Ishikawa (cell line): ENCODE results near the gene ZEB2.

Source experiments
- CEBPB ChIP-seq: IDR thresholded peaks from 2 replicates; pipeline ENCODE4 v1.6.1; 2012
- CREB1 ChIP-seq: IDR thresholded peaks from 2 replicates; pipeline ENCODE4 v1.6.1; 2012; ENCODE audit warnings: low read depth
- EGR1 ChIP-seq: IDR thresholded peaks from 2 replicates; pipeline ENCODE4 v1.6.1; 2012
- EP300 ChIP-seq: IDR thresholded peaks from 2 replicates; pipeline ENCODE4 v1.6.1; 2012; ENCODE audit warnings: borderline replicate concordance
- RAD21 ChIP-seq: IDR thresholded peaks from 2 replicates; pipeline ENCODE4 v1.6.1; 2012; ENCODE audit warnings: low read depth
- TCF12 ChIP-seq: IDR thresholded peaks from 2 replicates; pipeline ENCODE4 v1.6.1; 2012; ENCODE audit warnings: low read depth
- ZBTB7A ChIP-seq: IDR thresholded peaks from 2 replicates; pipeline ENCODE4 v1.6.1; 2012; ENCODE audit warnings: low read depth
- TF ChIP-seq, protein P1 (sequence below): IDR thresholded peaks from 2 replicates; pipeline ENCODE4 v1.6.1; 2012
- TF ChIP-seq, protein P2 (sequence below): IDR thresholded peaks from 2 replicates; pipeline ENCODE4 v1.6.1; 2012
- TF ChIP-seq, protein P3 (sequence below): IDR thresholded peaks from 2 replicates; pipeline ENCODE4 v1.6.1; 2012; ENCODE audit warnings: low read depth, mild to moderate bottlenecking

DNA sequence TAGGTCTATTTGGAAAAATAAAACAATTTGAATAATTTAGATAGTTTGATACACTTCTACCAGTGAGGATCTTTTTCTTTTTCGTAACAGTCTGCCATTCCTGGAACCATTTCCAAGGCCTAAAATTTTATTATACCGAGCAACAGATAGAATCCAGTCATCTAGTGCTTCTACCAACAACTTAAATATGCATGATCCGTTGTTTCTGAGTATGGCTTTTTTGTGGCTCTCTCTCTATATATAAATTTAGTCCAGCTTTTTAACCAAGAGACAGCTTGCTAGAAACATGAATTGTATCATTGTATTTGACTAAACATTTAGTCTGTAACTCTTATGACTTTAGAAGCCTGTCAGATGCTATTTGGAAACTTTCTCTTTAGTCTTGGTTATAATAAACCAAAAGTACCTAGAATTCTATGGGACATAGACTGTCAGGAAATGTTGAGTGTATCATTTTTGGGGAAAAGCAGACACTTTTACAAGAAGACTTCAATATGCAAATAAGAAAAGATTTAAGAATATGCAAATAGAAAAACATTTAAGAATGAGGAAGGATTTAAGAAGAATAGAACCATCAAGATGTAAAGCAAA lies 161.4 kb downstream of the ZEB2 start:
- no peak for TF ChIP-seq RAD21
- TF ChIP-seq, protein P1, sequence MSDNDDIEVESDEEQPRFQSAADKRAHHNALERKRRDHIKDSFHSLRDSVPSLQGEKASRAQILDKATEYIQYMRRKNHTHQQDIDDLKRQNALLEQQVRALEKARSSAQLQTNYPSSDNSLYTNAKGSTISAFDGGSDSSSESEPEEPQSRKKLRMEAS = no peak
- no peak for TF ChIP-seq ZBTB7A
- TF ChIP-seq EP300 = no peak
- no peak for TF ChIP-seq EGR1
- TF ChIP-seq CEBPB = no peak
- no peak for TF ChIP-seq CREB1
- TF ChIP-seq, protein P2, sequence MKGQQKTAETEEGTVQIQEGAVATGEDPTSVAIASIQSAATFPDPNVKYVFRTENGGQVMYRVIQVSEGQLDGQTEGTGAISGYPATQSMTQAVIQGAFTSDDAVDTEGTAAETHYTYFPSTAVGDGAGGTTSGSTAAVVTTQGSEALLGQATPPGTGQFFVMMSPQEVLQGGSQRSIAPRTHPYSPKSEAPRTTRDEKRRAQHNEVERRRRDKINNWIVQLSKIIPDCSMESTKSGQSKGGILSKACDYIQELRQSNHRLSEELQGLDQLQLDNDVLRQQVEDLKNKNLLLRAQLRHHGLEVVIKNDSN = no peak
- TF ChIP-seq TCF12 = no peak
- TF ChIP-seq, protein P3, sequence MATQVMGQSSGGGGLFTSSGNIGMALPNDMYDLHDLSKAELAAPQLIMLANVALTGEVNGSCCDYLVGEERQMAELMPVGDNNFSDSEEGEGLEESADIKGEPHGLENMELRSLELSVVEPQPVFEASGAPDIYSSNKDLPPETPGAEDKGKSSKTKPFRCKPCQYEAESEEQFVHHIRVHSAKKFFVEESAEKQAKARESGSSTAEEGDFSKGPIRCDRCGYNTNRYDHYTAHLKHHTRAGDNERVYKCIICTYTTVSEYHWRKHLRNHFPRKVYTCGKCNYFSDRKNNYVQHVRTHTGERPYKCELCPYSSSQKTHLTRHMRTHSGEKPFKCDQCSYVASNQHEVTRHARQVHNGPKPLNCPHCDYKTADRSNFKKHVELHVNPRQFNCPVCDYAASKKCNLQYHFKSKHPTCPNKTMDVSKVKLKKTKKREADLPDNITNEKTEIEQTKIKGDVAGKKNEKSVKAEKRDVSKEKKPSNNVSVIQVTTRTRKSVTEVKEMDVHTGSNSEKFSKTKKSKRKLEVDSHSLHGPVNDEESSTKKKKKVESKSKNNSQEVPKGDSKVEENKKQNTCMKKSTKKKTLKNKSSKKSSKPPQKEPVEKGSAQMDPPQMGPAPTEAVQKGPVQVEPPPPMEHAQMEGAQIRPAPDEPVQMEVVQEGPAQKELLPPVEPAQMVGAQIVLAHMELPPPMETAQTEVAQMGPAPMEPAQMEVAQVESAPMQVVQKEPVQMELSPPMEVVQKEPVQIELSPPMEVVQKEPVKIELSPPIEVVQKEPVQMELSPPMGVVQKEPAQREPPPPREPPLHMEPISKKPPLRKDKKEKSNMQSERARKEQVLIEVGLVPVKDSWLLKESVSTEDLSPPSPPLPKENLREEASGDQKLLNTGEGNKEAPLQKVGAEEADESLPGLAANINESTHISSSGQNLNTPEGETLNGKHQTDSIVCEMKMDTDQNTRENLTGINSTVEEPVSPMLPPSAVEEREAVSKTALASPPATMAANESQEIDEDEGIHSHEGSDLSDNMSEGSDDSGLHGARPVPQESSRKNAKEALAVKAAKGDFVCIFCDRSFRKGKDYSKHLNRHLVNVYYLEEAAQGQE = no peak
